ENCODE data around the gene PNMA6A. TPM values are rescaled to one million over a fixed set of nuclear protein-coding genes. Genes with fewer than 3 reads are reported as not detected.
"Not testable (repeated sequence)": the region's sequence is repeated elsewhere in the genome, so short reads cannot be mapped to it uniquely, and the experiment has no call there.

PNMA6A gene
- total and polyA plus RNA-seq, 7 donors = 0.23 to 3.1 (median 0.81) TPM

DNA sequence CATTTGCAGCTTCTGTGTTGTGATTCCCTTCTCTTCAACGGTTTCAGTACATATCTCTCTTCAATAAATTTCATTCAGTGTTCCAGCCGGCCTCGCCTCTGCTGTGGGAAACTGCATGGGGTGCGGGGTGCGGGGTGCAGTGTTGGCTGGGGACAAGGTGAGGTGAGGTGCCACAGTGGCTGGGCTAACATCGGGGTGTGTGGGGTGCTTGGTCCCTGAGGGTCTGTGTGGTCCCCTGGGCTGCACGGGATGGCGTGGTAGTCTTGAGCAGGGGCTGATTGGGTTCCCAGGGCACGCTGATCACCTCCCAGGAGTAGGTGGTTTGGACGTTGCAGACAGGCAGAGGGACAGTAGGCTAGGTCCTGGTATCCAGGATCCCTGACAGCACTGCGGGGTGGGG is 2.7 kb downstream of the PNMA6A start:
- Histone ChIP-seq H3K4me3 (no peak overlapping the region), H3K4me1 (no peaks in the 10 kb centered on the region), H3K9me3 (no peaks in the 10 kb centered on the region), H3K27ac (no peak overlapping the region), H3K27me3 (no peaks in the 10 kb centered on the region), H3K36me3 (no peaks in the 10 kb centered on the region)
- DNase-seq = no peak
- 82 to 89% methylated on average over 11 of the region's 11 CpGs for WGBS, 2 donors
- TF ChIP-seq CTCF (IDR thresholded peaks at IDR 0.05) (no peak), POLR2AphosphoS5 (IDR thresholded peaks at IDR 0.05) (no peak), EP300 (IDR thresholded peaks at IDR 0.05) (no peak), POLR2A (IDR thresholded peaks at IDR 0.05) (no peak)
- intact Hi-C loops (cut with DNase I) = no loop called here

DNA sequence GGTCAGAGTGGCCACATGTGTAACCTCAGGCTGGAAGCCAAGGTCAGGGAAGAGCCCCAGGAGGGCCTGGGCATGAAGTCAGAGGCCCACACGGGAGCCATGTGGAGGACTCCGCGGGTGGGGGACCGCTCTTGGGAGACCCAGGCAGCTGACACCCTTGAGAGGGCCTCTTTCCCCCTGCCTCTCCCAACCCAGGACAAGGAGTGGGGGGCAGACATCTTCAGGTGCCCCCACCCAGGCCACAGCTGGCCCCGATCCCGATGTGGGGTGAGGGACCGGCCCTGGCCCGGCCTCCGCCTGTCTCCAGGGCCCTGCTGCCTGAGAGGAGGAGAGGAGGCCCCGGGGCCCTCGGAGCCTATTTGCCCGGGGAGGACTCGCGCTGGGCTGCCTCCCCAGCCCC is 3.1 kb downstream of the PNMA6A start:
- Histone ChIP-seq H3K9me3 (no peaks in the 10 kb centered on the region), H3K27ac (no peak overlapping the region), H3K27me3 (no peaks in the 10 kb centered on the region), H3K4me3 (no peak overlapping the region), H3K4me1 (no peaks in the 10 kb centered on the region), H3K36me3 (no peaks in the 10 kb centered on the region)
- WGBS, 2 donors = 94% methylated on average over 9 of the region's 14 CpGs
- intact Hi-C loops (cut with DNase I) = no loop called here
- no peak for TF ChIP-seq POLR2A (IDR thresholded peaks at IDR 0.05)
- no peak for TF ChIP-seq POLR2AphosphoS5 (IDR thresholded peaks at IDR 0.05)
- DNase-seq = no peak

- H3K36me3 ChIP-seq; intact Hi-C loops (cut with DNase I); H3K27ac ChIP-seq; H3K4me3 ChIP-seq; H3K9me3 ChIP-seq; DNase-seq; H3K4me1 ChIP-seq; H3K27me3 ChIP-seq: not testable (repeated sequence)
- WGBS, 2 donors = no CpG with 5 or more reads among the region's 76 CpGs
Measured at GRCh38 chrX:153077437-153078135, 5.3 kb downstream of the PNMA6A start.

DNA sequence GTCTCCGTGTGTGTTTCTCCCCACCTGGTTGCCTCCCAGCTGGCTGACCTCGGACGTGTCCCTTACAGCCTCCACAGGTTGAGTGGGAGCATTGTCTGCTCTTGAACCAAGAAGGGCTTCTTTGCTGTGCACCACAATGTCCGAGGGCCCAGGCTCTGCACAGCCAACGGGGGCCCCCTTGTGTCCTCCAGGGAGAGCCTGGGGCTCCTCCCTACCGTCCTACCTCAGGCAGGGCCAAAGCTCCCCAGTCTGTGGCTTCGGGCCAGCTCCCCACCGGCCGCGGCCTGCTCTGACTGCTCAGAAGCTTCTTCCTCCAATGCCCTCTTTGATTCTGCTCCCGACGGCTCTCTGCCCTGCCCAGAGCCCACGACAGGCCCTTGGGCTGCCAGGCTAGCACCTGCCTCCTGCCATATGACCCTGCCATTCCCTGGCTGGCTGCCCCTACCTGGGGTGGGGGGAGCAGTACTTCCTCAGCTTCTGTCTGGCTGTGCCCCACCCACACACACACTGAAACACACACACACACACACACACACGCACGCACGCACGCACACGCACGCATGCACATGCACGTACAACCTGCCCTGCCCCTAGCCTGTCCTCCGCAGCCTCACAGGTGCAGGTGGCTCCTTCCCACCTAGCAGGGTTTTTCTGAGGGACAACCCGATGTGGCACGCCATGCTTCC is 11.1 kb downstream of the PNMA6A start:
- H3K36me3 ChIP-seq; H3K27ac ChIP-seq; H3K4me3 ChIP-seq; intact Hi-C loops (cut with DNase I); H3K4me1 ChIP-seq; H3K9me3 ChIP-seq; DNase-seq; H3K27me3 ChIP-seq: not testable (repeated sequence)
- 21 to 74% methylated on average over 10 of the region's 23 CpGs for WGBS, 2 donors

DNA sequence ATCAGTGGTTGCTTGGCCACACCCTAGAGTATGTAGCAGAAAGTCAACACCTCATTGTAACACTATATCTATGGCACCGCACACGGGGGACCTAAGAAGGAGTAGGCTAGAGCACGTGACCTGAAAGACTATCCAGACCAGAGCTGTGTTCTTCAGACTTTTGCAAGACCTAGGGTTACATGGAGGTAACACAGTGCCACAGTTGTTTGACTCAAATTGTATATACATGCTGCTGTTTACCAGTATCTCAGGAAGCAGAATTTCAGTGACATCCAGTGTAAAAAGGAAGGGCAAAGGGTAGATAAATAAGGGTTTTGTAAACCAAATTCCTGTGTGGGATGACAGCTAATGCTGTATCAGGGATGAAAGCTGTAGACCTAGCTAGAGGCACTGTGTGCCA is 30.2 kb downstream of the PNMA6A start:
- H3K36me3 ChIP-seq = no peaks in the 10 kb centered on the region
- WGBS, 2 donors = 25 to 58% methylated on average over 3 of the region's 3 CpGs
- intact Hi-C loops (cut with DNase I) = no loop called here
- no peak overlapping the region for H3K27ac ChIP-seq
- peaks cover 0 to 4% (median 0%) of the 10 kb centered on the region in 4 donors for H3K9me3 ChIP-seq
- TF ChIP-seq EP300 (IDR thresholded peaks at IDR 0.05) (no peak), POLR2AphosphoS5 (IDR thresholded peaks at IDR 0.05) (no peak), POLR2A (IDR thresholded peaks at IDR 0.05) (no peak), CTCF (IDR thresholded peaks at IDR 0.05) (no peak)
- no peak for DNase-seq
- no peak overlapping the region for H3K4me3 ChIP-seq
- no peaks in the 10 kb centered on the region for H3K4me1 ChIP-seq
- H3K27me3 ChIP-seq = no peaks in the 10 kb centered on the region

- H3K27ac ChIP-seq; H3K4me1 ChIP-seq; H3K27me3 ChIP-seq; intact Hi-C loops (cut with DNase I); DNase-seq; H3K9me3 ChIP-seq; H3K36me3 ChIP-seq; H3K4me3 ChIP-seq: not testable (repeated sequence)
- WGBS, 2 donors = 79 to 89% methylated on average over 1 of the region's 1 CpG
Measured at GRCh38 chrX:153104959-153105358, 32.7 kb downstream of the PNMA6A start.

GRCh38 chrX:153106092-153106801 is 34.0 kb downstream of the PNMA6A start:
- H3K27ac ChIP-seq; H3K36me3 ChIP-seq; H3K4me1 ChIP-seq; H3K9me3 ChIP-seq; H3K27me3 ChIP-seq; H3K4me3 ChIP-seq; intact Hi-C loops (cut with DNase I); DNase-seq: not testable (repeated sequence)
- WGBS, 2 donors = 0 to 48% methylated on average over 1 to 2 of the region's 12 CpGs

DNA sequence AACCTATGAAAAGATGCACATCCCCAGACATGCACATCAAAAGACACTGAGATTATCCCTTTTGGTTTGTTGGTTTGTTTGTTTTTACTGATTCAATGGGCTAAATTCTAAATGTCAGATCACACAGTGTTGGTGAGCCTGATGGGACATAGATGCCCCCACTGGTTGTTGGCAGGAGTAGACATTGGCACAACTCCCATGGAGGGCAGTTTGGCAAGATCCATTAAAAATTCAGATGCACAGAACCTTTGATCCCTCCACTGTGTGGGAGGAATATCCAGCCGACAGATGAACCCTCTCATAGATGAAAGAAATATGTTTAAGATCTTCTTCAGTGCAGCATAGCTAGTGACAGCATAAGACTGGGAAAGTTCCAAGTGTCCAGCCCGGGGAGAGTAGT is 38.5 kb downstream of the PNMA6A start:
- H3K36me3 ChIP-seq; H3K9me3 ChIP-seq; H3K4me1 ChIP-seq; H3K27me3 ChIP-seq; H3K4me3 ChIP-seq; H3K27ac ChIP-seq; DNase-seq; intact Hi-C loops (cut with DNase I): not testable (repeated sequence)
- WGBS, 2 donors = no CpG with 5 or more reads among the region's 2 CpGs

- H3K27me3 ChIP-seq; intact Hi-C loops (cut with DNase I); H3K4me1 ChIP-seq; H3K9me3 ChIP-seq; H3K36me3 ChIP-seq; H3K27ac ChIP-seq; H3K4me3 ChIP-seq; DNase-seq: not testable (repeated sequence)
- no CpG with 5 or more reads among the region's 9 CpGs for WGBS, 2 donors
Measured at GRCh38 chrX:153113851-153114250, 41.6 kb downstream of the PNMA6A start.

DNA sequence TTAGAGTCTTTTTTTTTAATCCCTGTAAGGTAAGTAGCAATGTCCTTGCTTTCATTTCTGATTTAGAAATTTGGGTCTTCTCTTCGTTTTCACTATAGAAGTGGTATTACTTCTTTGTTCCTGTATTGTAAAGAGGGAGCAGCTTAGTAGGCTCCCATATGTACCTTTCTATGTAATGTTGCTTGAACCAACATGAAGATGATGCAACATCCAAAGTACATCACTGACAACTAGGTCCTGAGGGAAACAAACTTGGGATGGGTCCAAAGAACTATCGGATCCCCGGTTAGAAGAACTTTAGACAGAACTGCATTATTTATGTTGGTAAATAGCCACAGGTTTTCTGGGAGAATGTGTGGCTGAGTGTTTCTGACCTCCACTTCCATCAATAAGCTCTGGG is 45.5 kb downstream of the PNMA6A start:
- WGBS, 2 donors = no CpG with 5 or more reads among the region's 3 CpGs
- DNase-seq; H3K4me3 ChIP-seq; H3K4me1 ChIP-seq; intact Hi-C loops (cut with DNase I); H3K27me3 ChIP-seq; H3K9me3 ChIP-seq; H3K36me3 ChIP-seq; H3K27ac ChIP-seq: not testable (repeated sequence)

All from sigmoid colon (tissue), 7 donors.